ENCODE measurements around the gene NFIA.

The NFIA gene

DNA sequence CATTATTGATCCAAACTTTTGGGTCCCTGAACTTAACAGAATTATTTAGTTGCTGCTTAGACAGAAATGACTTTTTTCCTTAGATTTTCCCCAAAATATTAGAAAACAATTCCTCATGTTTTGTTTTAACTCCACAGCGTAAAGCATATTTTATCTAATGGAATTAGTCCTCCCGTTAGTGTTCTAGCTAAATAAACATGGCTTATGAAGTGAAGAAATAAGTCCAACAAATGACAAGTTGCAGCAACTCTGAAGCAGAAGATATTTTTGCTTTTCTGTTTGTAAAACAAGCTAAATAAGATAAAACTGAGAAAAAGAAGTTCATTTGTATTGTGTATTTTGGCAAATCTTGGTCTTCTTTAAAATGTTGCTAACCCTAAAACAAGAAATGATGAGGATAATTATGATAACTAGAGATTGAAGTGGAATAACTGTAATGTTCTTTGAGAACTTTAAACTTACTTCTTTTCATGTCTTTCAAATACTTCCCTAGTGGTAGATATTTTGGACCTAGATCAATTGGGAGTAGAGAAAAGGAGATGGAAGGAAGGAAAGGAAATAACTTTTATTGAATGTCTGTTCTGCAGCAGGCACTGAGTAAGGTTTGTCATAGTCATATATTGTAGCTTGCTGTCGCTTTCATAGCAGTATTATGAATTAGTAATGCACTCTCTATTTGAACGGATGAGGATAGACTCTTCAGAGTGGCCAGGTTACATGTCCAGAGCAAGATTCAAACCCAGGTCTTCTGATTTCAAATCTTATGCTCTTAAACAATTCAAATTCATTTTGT, 12.5 kb downstream of the NFIA start:
- no peaks in the 10 kb centered on the region for H3K4me1 ChIP-seq

DNA sequence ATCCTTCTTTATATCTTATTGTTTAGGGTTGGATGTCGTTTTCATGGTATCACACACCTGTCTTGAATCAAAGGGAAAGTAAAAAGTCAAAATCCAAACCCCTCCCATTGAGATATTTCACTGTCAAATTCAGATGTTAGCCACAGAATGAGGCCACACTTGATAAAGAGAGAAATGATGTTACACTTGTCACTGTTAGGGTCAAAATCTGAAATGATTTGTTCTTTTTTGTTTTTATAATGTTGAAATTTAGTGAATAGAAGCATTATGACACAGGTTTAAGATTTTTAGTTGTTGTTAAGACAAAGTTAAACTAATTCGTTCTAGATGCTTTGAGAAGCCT, 13.1 kb downstream of the NFIA start:
- TF ChIP-seq, protein P1, sequence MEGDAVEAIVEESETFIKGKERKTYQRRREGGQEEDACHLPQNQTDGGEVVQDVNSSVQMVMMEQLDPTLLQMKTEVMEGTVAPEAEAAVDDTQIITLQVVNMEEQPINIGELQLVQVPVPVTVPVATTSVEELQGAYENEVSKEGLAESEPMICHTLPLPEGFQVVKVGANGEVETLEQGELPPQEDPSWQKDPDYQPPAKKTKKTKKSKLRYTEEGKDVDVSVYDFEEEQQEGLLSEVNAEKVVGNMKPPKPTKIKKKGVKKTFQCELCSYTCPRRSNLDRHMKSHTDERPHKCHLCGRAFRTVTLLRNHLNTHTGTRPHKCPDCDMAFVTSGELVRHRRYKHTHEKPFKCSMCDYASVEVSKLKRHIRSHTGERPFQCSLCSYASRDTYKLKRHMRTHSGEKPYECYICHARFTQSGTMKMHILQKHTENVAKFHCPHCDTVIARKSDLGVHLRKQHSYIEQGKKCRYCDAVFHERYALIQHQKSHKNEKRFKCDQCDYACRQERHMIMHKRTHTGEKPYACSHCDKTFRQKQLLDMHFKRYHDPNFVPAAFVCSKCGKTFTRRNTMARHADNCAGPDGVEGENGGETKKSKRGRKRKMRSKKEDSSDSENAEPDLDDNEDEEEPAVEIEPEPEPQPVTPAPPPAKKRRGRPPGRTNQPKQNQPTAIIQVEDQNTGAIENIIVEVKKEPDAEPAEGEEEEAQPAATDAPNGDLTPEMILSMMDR (IDR thresholded peaks at IDR 0.05), result no peak
- Histone ChIP-seq H3K9me3 (ENCODE audit: control insufficient read depth, low read length) (no peaks in the 10 kb centered on the region), H2AFZ (no peak overlapping the region), H3K27me3 (ENCODE audit: control insufficient read depth, insufficient read depth, low read length) (no peaks in the 10 kb centered on the region), H3K9ac (no peak overlapping the region), H3K79me2 (peaks cover 16% of the 10 kb centered on the region), H3K36me3 (ENCODE audit: control insufficient read depth, insufficient read depth, low read length) (no peaks in the 10 kb centered on the region), H3K4me2 (ENCODE audit: low read length) (no peak overlapping the region), H3K27ac (no peak overlapping the region), H3K4me1 (no peaks in the 10 kb centered on the region), H3K4me3 (ENCODE audit: low read depth, low read length) (no peak overlapping the region)

More for the DNA sequence above, 12.5 kb downstream of the NFIA start:
- Histone ChIP-seq H3K4me2 (ENCODE audit: low read length) (no peak overlapping the region), H3K9me3 (ENCODE audit: control insufficient read depth, low read length) (no peaks in the 10 kb centered on the region), H3K36me3 (ENCODE audit: control insufficient read depth, insufficient read depth, low read length) (no peaks in the 10 kb centered on the region), H3K9ac (no peak overlapping the region), H2AFZ (no peak overlapping the region), H3K27me3 (ENCODE audit: control insufficient read depth, insufficient read depth, low read length) (no peaks in the 10 kb centered on the region), H3K27ac (no peak overlapping the region), H3K4me3 (ENCODE audit: low read depth, low read length) (no peak overlapping the region), H3K79me2 (peaks cover 17% of the 10 kb centered on the region)
- TF ChIP-seq, protein P1 (IDR thresholded peaks at IDR 0.05), result no peak

DNA sequence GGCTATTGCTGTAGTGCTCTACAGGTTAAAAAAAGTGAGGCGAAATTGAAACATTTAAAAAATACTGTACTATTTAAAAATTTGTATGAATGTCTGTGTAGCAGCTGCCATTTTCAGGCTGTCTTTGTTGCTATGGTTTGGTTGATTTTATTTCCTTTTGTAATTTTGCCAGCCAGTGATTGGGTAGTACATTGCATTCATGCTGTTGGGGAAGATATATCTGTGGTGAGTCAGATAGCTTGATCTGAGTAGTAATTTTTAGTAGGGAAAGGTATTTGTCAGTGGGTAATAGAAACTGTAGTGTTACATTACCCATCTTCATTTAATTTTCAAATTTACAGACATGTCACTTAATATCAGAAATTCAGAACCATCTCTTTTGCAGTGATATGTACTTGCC, 15.0 kb downstream of the NFIA start:
- H3K36me3 ChIP-seq (ENCODE audit: control insufficient read depth, insufficient read depth, low read length), result no peaks in the 10 kb centered on the region
- H3K4me1 ChIP-seq, result no peaks in the 10 kb centered on the region
- no peaks in the 10 kb centered on the region for H3K27me3 ChIP-seq (ENCODE audit: control insufficient read depth, insufficient read depth, low read length)
- H3K4me3 ChIP-seq (ENCODE audit: low read depth, low read length), result no peak overlapping the region
- TF ChIP-seq, protein P1 (IDR thresholded peaks at IDR 0.05), result no peak
- no peaks in the 10 kb centered on the region for H3K9me3 ChIP-seq (ENCODE audit: control insufficient read depth, low read length)
- no peak overlapping the region for H3K27ac ChIP-seq
- peaks cover 17% of the 10 kb centered on the region for H3K79me2 ChIP-seq
- no peak overlapping the region for H3K4me2 ChIP-seq (ENCODE audit: low read length)
- H2AFZ ChIP-seq, result no peak overlapping the region
- no peak overlapping the region for H3K9ac ChIP-seq

DNA sequence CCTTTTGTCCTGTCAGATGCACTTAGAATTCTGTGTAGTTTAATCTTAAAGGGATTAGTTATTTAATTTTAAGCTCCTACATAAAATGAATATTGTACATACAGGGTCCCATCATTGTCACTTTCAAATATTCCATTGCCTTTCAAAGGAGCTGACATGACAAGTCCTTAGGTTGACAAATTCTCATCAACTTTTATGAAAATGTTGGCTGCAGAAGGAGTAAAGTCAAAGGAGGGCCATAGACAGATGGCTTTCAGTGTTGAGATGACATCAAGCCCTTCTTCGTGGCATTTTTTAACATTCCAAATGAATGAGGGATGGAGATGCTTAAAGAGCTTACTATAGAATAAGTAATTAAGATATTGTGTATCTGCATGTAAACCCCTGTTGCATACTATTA, 15.4 kb downstream of the NFIA start:
- TF ChIP-seq, protein P1 (IDR thresholded peaks at IDR 0.05), result no peak

DNA sequence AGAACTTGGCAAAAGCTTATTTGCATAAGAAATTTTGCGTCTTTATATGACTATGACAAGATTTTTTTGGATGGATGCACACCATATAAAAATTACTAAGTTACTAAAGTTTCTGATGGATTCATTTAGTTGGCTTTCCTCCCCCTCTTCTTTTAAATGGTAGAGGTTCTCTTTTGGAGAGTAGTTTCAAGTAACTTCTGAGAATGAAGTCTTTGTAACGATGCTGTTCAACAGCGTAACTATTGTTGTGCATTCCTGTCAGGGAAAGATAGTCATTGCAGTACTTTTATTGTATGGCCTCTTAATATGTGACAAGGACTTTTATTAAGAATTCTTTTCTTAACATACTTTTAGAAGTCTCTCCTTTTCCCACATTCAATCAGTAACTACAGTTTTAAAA, 16.0 kb downstream of the NFIA start:
- no peak overlapping the region for H3K9ac ChIP-seq
- H3K4me1 ChIP-seq, result no peaks in the 10 kb centered on the region
- H3K4me2 ChIP-seq (ENCODE audit: low read length), result no peak overlapping the region
- peaks cover 19% of the 10 kb centered on the region for H3K79me2 ChIP-seq
- no peak overlapping the region for H2AFZ ChIP-seq
- no peaks in the 10 kb centered on the region for H3K36me3 ChIP-seq (ENCODE audit: control insufficient read depth, insufficient read depth, low read length)
- no peaks in the 10 kb centered on the region for H3K27me3 ChIP-seq (ENCODE audit: control insufficient read depth, insufficient read depth, low read length)
- no peaks in the 10 kb centered on the region for H3K9me3 ChIP-seq (ENCODE audit: control insufficient read depth, low read length)
- TF ChIP-seq, protein P1 (IDR thresholded peaks at IDR 0.05), result no peak
- no peak overlapping the region for H3K27ac ChIP-seq
- H3K4me3 ChIP-seq (ENCODE audit: low read depth, low read length), result no peak overlapping the region

More for the DNA sequence above, 15.4 kb downstream of the NFIA start:
- no peaks in the 10 kb centered on the region for H3K9me3 ChIP-seq (ENCODE audit: control insufficient read depth, low read length)
- H3K4me2 ChIP-seq (ENCODE audit: low read length), result no peak overlapping the region
- H3K9ac ChIP-seq, result no peak overlapping the region
- no peak overlapping the region for H2AFZ ChIP-seq
- H3K4me1 ChIP-seq, result no peaks in the 10 kb centered on the region
- H3K36me3 ChIP-seq (ENCODE audit: control insufficient read depth, insufficient read depth, low read length), result no peaks in the 10 kb centered on the region
- no peak overlapping the region for H3K27ac ChIP-seq
- H3K27me3 ChIP-seq (ENCODE audit: control insufficient read depth, insufficient read depth, low read length), result no peaks in the 10 kb centered on the region
- H3K4me3 ChIP-seq (ENCODE audit: low read depth, low read length), result no peak overlapping the region
- H3K79me2 ChIP-seq, result peaks cover 17% of the 10 kb centered on the region

All from parathyroid adenoma (tissue), 2 donors.